ENCODE measurements around the gene MET. TPM values are rescaled to one million over a fixed set of nuclear protein-coding genes. Genes with fewer than 3 reads are reported as not detected.

The MET gene
- total and polyA plus RNA-seq, 2 of the 8 experiments (the other 6 are each of a cell fraction or from before 2014, with no cell fraction given): 3.5 to 12.9 TPM

GRCh38 chr7:116802746-116803152 lies 130.8 kb downstream of the MET start (continued):
- TF ChIP-seq YY1 (IDR thresholded peaks at IDR 0.05; ENCODE audit: low read depth, low read length) (no peak), ATF2 (IDR thresholded peaks at IDR 0.05; ENCODE audit: low read length) (no peak), EZH2 (IDR thresholded peaks at IDR 0.05; ENCODE audit: low read depth, low read length, severe bottlenecking) (no peak), JUND (IDR thresholded peaks at IDR 0.05; ENCODE audit: low read length) (no peak), SIRT6 (IDR thresholded peaks at IDR 0.05; ENCODE audit: low read length) (no peak), CBX5 (IDR thresholded peaks at IDR 0.05; ENCODE audit: low read depth, low read length) (no peak), SRF (IDR thresholded peaks at IDR 0.05; ENCODE audit: low read depth, low read length) (no peak), HDAC6 (IDR thresholded peaks at IDR 0.05; ENCODE audit: low read depth, low read length) (no peak), POU5F1 (IDR thresholded peaks at IDR 0.05; ENCODE audit: low read depth, low read length) (no peak), RBBP5 (IDR thresholded peaks at IDR 0.05; ENCODE audit: borderline replicate concordance, low read depth, low read length) (no peak), RFX5 (IDR thresholded peaks at IDR 0.05; ENCODE audit: borderline replicate concordance, low read depth, low read length) (no peak), BACH1 (IDR thresholded peaks at IDR 0.05; ENCODE audit: low read length) (no peak), EGR1 (IDR thresholded peaks at IDR 0.05; ENCODE audit: borderline replicate concordance, low read depth, low read length) (no peak), TAF7 (optimal IDR thresholded peaks at IDR 0.05; ENCODE audit: borderline replicate concordance, low read depth, low read length) (no peak), RAD21 (IDR thresholded peaks at IDR 0.05 in 1 of 2, conservative IDR thresholded peaks at IDR 0.05 in 1 of 2; ENCODE audit: low read depth in 2 of 2, low read length in 2 of 2) (peak; percentile 35 to 44; a peak in 3 of 4 replicates), TCF12 (IDR thresholded peaks at IDR 0.05; ENCODE audit: low read depth, low read length) (no peak), BCL11A (IDR thresholded peaks at IDR 0.05; ENCODE audit: low read depth in 2 of 2, low read length in 2 of 2) (no peak), CHD2 (IDR thresholded peaks at IDR 0.05; ENCODE audit: low read length) (no peak)
- TF ChIP-seq, protein P1, sequence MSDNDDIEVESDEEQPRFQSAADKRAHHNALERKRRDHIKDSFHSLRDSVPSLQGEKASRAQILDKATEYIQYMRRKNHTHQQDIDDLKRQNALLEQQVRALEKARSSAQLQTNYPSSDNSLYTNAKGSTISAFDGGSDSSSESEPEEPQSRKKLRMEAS (IDR thresholded peaks at IDR 0.05): peak; percentile 17; the same call in 1 of the 2 replicates
- TF ChIP-seq, protein P2, sequence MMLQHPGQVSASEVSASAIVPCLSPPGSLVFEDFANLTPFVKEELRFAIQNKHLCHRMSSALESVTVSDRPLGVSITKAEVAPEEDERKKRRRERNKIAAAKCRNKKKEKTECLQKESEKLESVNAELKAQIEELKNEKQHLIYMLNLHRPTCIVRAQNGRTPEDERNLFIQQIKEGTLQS (IDR thresholded peaks at IDR 0.05; ENCODE audit: insufficient read depth, low read depth, low read length): peak; percentile 69; the same call in 1 of the 2 replicates
